HTR-8/SVneo (cell line): ENCODE data around the gene SERAC1.

ENCODE experiments used
- DNase-seq: peaks from one replicate; pipeline ENCODE4 v3.0.0; 2011; ENCODE audit warnings: low spot score, mixed read lengths; ENCODE audit not compliant: insufficient read length
- FAIRE-seq: peaks from 2 replicates; lab custom pipeline; 2011; peaks lifted over from hg19 to GRCh38; lab: Jason Lieb, UNC

SERAC1 gene

GRCh38 chr6:158083455-158084325 lies 84.4 kb downstream of the SERAC1 start:
- no peak for FAIRE-seq
- no peak for DNase-seq

- no peak for FAIRE-seq
- DNase-seq = no peak
Measured at GRCh38 chr6:158081657-158081935, 86.5 kb downstream of the SERAC1 start.

GRCh38 chr6:158080849-158081656 lies 87.0 kb downstream of the SERAC1 start:
- no peak for DNase-seq
- FAIRE-seq = no peak

GRCh38 chr6:158078320-158078719 lies 89.7 kb downstream of the SERAC1 start:
- DNase-seq (no peak), FAIRE-seq (no peak)

- FAIRE-seq (no peak), DNase-seq (no peak)
Measured at GRCh38 chr6:158077676-158078075, 90.4 kb downstream of the SERAC1 start.

- DNase-seq (no peak), FAIRE-seq (no peak)
Measured at GRCh38 chr6:158076548-158076947, 91.5 kb downstream of the SERAC1 start.

GRCh38 chr6:158073776-158074175 lies 94.3 kb downstream of the SERAC1 start:
- FAIRE-seq = no peak

GRCh38 chr6:158072083-158072721 lies 95.9 kb downstream of the SERAC1 start:
- no peak for FAIRE-seq

More at GRCh38 chr6:158073776-158074175, 94.3 kb downstream of the SERAC1 start:
- DNase-seq = no peak

GRCh38 chr6:158071121-158072082 lies 96.7 kb downstream of the SERAC1 start:
- no peak for FAIRE-seq
- DNase-seq = no peak

More at GRCh38 chr6:158072083-158072721, 95.9 kb downstream of the SERAC1 start:
- peak; percentile 76 for DNase-seq

GRCh38 chr6:158070513-158070912 lies 97.5 kb downstream of the SERAC1 start:
- no peak for DNase-seq
- FAIRE-seq = no peak

- DNase-seq (no peak), FAIRE-seq (no peak)
Measured at GRCh38 chr6:158069800-158070195, 98.3 kb downstream of the SERAC1 start.

GRCh38 chr6:158068893-158069799 lies 98.9 kb downstream of the SERAC1 start:
- DNase-seq = peak; percentile 73
- no peak for FAIRE-seq

GRCh38 chr6:158068156-158068892 lies 99.7 kb downstream of the SERAC1 start:
- FAIRE-seq (no peak), DNase-seq (no peak)

GRCh38 chr6:158067436-158068015 lies 100.5 kb downstream of the SERAC1 start:
- no peak for DNase-seq
- no peak for FAIRE-seq

GRCh38 chr6:158066136-158066781 lies 101.8 kb downstream of the SERAC1 start:
- FAIRE-seq (no peak), DNase-seq (no peak)

- FAIRE-seq = no peak
- no peak for DNase-seq
Measured at GRCh38 chr6:158064725-158065251, 103.3 kb downstream of the SERAC1 start.

GRCh38 chr6:158063736-158064135 lies 104.3 kb downstream of the SERAC1 start:
- no peak for FAIRE-seq

More at GRCh38 chr6:158063736-158064135, 104.3 kb downstream of the SERAC1 start:
- DNase-seq = no peak
